NCI-H2196 treated with DMSO at 0.1 percent for 48 hours (cell line): Measurements from ENCODE around the gene RNU1-3.
"Not testable (repeated sequence)": the region's sequence is repeated elsewhere in the genome, so short reads cannot be mapped to it uniquely, and the experiment has no call there.

Source experiments
- DNase-seq: peaks from one replicate; lab custom pipeline; 2025; ENCODE audit not compliant: unreplicated experiment; lab: John Stamatoyannopoulos, UW

Gene RNU1-3

GRCh38 chr1:16666502-16667413 lies at the start of gene RNU1-3:
Gene RNU1-3, minus strand, starts transcription at chr1:16666948.
- DNase-seq, result not testable (repeated sequence)

- DNase-seq, result not testable (repeated sequence)
Measured at GRCh38 chr1:16713480-16713879, 46.7 kb upstream of the RNU1-3 start.

GRCh38 chr1:16712984-16713383 lies 46.2 kb upstream of the RNU1-3 start:
- not testable (repeated sequence) for DNase-seq

GRCh38 chr1:16712582-16712981 lies 45.8 kb upstream of the RNU1-3 start:
- DNase-seq, result not testable (repeated sequence)

- DNase-seq, result not testable (repeated sequence)
Measured at GRCh38 chr1:16712131-16712530, 45.4 kb upstream of the RNU1-3 start.

GRCh38 chr1:16710618-16711017 lies 43.9 kb upstream of the RNU1-3 start:
- DNase-seq, result not testable (repeated sequence)

- not testable (repeated sequence) for DNase-seq
Measured at GRCh38 chr1:16709659-16710087, 42.9 kb upstream of the RNU1-3 start.

- not testable (repeated sequence) for DNase-seq
Measured at GRCh38 chr1:16708704-16709103, 42.0 kb upstream of the RNU1-3 start.

GRCh38 chr1:16707130-16708093 lies 40.7 kb upstream of the RNU1-3 start:
- not testable (repeated sequence) for DNase-seq

- not testable (repeated sequence) for DNase-seq
Measured at GRCh38 chr1:16706302-16706701, 39.6 kb upstream of the RNU1-3 start.

GRCh38 chr1:16704502-16705100 lies 37.9 kb upstream of the RNU1-3 start:
- not testable (repeated sequence) for DNase-seq

GRCh38 chr1:16704076-16704475 lies 37.3 kb upstream of the RNU1-3 start:
- not testable (repeated sequence) for DNase-seq

GRCh38 chr1:16703602-16704001 lies 36.9 kb upstream of the RNU1-3 start:
- not testable (repeated sequence) for DNase-seq

GRCh38 chr1:16703141-16703540 lies 36.4 kb upstream of the RNU1-3 start:
- DNase-seq, result not testable (repeated sequence)

- DNase-seq, result not testable (repeated sequence)
Measured at GRCh38 chr1:16702280-16702679, 35.5 kb upstream of the RNU1-3 start.

- DNase-seq, result not testable (repeated sequence)
Measured at GRCh38 chr1:16701189-16701588, 34.4 kb upstream of the RNU1-3 start.

- DNase-seq, result not testable (repeated sequence)
Measured at GRCh38 chr1:16700138-16700895, 33.6 kb upstream of the RNU1-3 start.

GRCh38 chr1:16699440-16699839 lies 32.7 kb upstream of the RNU1-3 start:
- not testable (repeated sequence) for DNase-seq

GRCh38 chr1:16697152-16697551 lies 30.4 kb upstream of the RNU1-3 start:
- not testable (repeated sequence) for DNase-seq
